Kidney (tissue), 14 donors: Measurements from ENCODE around the gene GLIS1. TPM values are rescaled to one million over a fixed set of nuclear protein-coding genes. Genes with fewer than 3 reads are reported as not detected.

Source experiments
- DNase-seq, 5 donors: peaks; one replicate each; pipeline ENCODE4 v3.0.0-alpha.2; 2013 to 2020
- FAIRE-seq: peaks from 2 replicates; lab custom pipeline; 2012; peaks lifted over from hg19 to GRCh38; lab: Jason Lieb, UNC
- H3K27ac ChIP-seq, 2 donors: one replicate each; pipeline ENCODE4 v1.7.0; 2013; ENCODE audit warnings: low read depth in 2 of 2, low read length in 2 of 2, inconsistent platforms in 1 of 2
- H3K27me3 ChIP-seq: one replicate; pipeline ENCODE4 v1.7.1; 2013; ENCODE audit warnings: low read length, inconsistent platforms; ENCODE audit not compliant: control insufficient read depth, insufficient read depth
- H3K36me3 ChIP-seq, 3 donors: one replicate each; pipeline versions ENCODE4 v1.7.0 to v1.7.1; 2013; ENCODE audit warnings: low read length in 3 of 3, control low read depth in 1 of 3, inconsistent platforms in 1 of 3; ENCODE audit not compliant: insufficient read depth in 3 of 3, control insufficient read depth in 2 of 3
- H3K4me1 ChIP-seq, 3 donors: one replicate each; pipeline versions ENCODE4 v1.7.0 to v1.7.1; 2013; ENCODE audit warnings: low read length in 3 of 3, inconsistent platforms in 1 of 3, low read depth in 1 of 3; ENCODE audit not compliant: control insufficient read depth in 2 of 3, insufficient read depth in 2 of 3
- H3K4me3 ChIP-seq, 3 donors: one replicate each; pipeline versions ENCODE4 v1.7.0 to v1.8.1; 2013; ENCODE audit warnings: low read length in 3 of 3, control low read depth in 1 of 3, inconsistent platforms in 1 of 3
- H3K9ac ChIP-seq, 3 donors: one replicate each; pipeline versions ENCODE4 v1.7.0 to v1.7.1; 2013; ENCODE audit warnings: low read length in 3 of 3, control low read depth in 1 of 3, inconsistent platforms in 1 of 3
- H3K9me3 ChIP-seq, 3 donors: one replicate each; pipeline versions ENCODE4 v1.7.0 to v1.7.1; 2013; ENCODE audit warnings: low read length in 3 of 3, control low read depth in 1 of 3, inconsistent platforms in 1 of 3; ENCODE audit not compliant: control insufficient read depth in 2 of 3, insufficient read depth in 1 of 3
- CTCF ChIP-seq: IDR thresholded peaks from 3 replicates; pipeline ENCODE4 v1.5.1; 2012; ENCODE audit warnings: mild to moderate bottlenecking, moderate library complexity, borderline replicate concordance; ENCODE audit not compliant: insufficient read depth; ENCODE audit errors: extremely low read depth
- intact Hi-C: fragments of 100-400 bp; cut with DNase I; formaldehyde crosslinking; loops from one replicate; pipeline ENCODE4 v1.11.1; 2022
- polyA plus RNA-seq: library from polyadenylated mRNA; stranded (reverse); fragments of 350-450 nt; fragmentation: Illumina TruSeq; extraction: RNeasy Lipid Tissue Mini Kit (QIAGEN cat#74804); gene quantifications from one replicate; pipeline ENCODE4 v1.2.3, GENCODE V29; 2014; ENCODE audit warnings: low read depth, low replicate concordance; ENCODE audit not compliant: insufficient read depth
- total RNA-seq: library from RNA; stranded (reverse); fragmentation: NEBNext Ultra II Directional; extraction: Animal tissue kit (Norgen Biotek cat#: 25700); gene quantifications from one replicate; pipeline ENCODE4 v1.2.1, GENCODE V29; 2021
- donor health status: control.
- donor health status: control.
- donor health status: control.
- donor health status: control.
- donor health status: control.
- donor health status: DM: yes; HTN: yes; CAD: no.
- donor health status: Normal renal cell carcinoma (clear cell type).

The GLIS1 gene
- total and polyA plus RNA-seq, 2 donors from 2014 or later, result 3.3 to 3.7 TPM

- Histone ChIP-seq H3K36me3 (no peaks in the 10 kb centered on the region), H3K4me3 (no peak overlapping the region), H3K9me3 (no peaks in the 10 kb centered on the region), H3K27ac (no peak overlapping the region), H3K9ac (no peak overlapping the region), H3K4me1 (no peaks in the 10 kb centered on the region), H3K27me3 (no peaks in the 10 kb centered on the region)
- DNase-seq (peak in 4 of 5 donors; percentile 46 to 74 (median 57)), FAIRE-seq (no peak)
- intact Hi-C loops, result no loop called here
- no peak for TF ChIP-seq CTCF
Measured at GRCh38 chr1:53502641-53503432, 236.1 kb downstream of the GLIS1 start.

GRCh38 chr1:53501065-53502005 lies 237.6 kb downstream of the GLIS1 start:
- intact Hi-C loops, result no loop called here
- TF ChIP-seq CTCF, result no peak
- DNase-seq, result peak in 1 of 5 donors; percentile 55
- FAIRE-seq, result no peak
- Histone ChIP-seq H3K9ac (no peak overlapping the region), H3K4me3 (no peak overlapping the region), H3K27me3 (no peaks in the 10 kb centered on the region), H3K4me1 (no peaks in the 10 kb centered on the region), H3K27ac (no peak overlapping the region), H3K9me3 (no peaks in the 10 kb centered on the region), H3K36me3 (no peaks in the 10 kb centered on the region)

- intact Hi-C loops, result no loop called here
- peak in 2 of 5 donors; percentile 38 to 58 for DNase-seq
- Histone ChIP-seq H3K9me3 (no peaks in the 10 kb centered on the region), H3K27ac (no peak overlapping the region), H3K4me3 (no peak overlapping the region), H3K9ac (no peak overlapping the region), H3K36me3 (no peaks in the 10 kb centered on the region), H3K27me3 (no peaks in the 10 kb centered on the region), H3K4me1 (no peaks in the 10 kb centered on the region)
- FAIRE-seq, result no peak
- no peak for TF ChIP-seq CTCF
Measured at GRCh38 chr1:53500204-53501064, 238.5 kb downstream of the GLIS1 start.
